GM06990 (cell line): ENCODE results near the gene PITPNM1.

Experiments
- DNase-seq: peaks from one replicate; pipeline ENCODE4 v3.0.0-alpha.2; 2011; ENCODE audit not compliant: insufficient read length; ENCODE audit errors: extremely low read depth
- H3K27me3 ChIP-seq: replicated peaks from 2 replicates; pipeline ENCODE4 v1.6.0; 2011; ENCODE audit warnings: low read length; ENCODE audit not compliant: control insufficient read depth, insufficient read depth
- H3K36me3 ChIP-seq: 2 replicates; pipeline ENCODE4 v1.5.1; 2011; ENCODE audit warnings: low read length; ENCODE audit not compliant: control insufficient read depth, insufficient read depth
- H3K4me3 ChIP-seq: replicated peaks from 2 replicates; pipeline ENCODE4 v1.5.1; 2011; ENCODE audit warnings: low read depth, mild to moderate bottlenecking, control low read depth, low read length
- CTCF ChIP-seq: IDR thresholded peaks from 2 replicates; pipeline ENCODE4 v1.5.1; 2011; ENCODE audit warnings: low read length, control low read depth, mild to moderate bottlenecking, inconsistent platforms; ENCODE audit not compliant: insufficient read depth, poor library complexity, severe bottlenecking

The PITPNM1 gene

DNA sequence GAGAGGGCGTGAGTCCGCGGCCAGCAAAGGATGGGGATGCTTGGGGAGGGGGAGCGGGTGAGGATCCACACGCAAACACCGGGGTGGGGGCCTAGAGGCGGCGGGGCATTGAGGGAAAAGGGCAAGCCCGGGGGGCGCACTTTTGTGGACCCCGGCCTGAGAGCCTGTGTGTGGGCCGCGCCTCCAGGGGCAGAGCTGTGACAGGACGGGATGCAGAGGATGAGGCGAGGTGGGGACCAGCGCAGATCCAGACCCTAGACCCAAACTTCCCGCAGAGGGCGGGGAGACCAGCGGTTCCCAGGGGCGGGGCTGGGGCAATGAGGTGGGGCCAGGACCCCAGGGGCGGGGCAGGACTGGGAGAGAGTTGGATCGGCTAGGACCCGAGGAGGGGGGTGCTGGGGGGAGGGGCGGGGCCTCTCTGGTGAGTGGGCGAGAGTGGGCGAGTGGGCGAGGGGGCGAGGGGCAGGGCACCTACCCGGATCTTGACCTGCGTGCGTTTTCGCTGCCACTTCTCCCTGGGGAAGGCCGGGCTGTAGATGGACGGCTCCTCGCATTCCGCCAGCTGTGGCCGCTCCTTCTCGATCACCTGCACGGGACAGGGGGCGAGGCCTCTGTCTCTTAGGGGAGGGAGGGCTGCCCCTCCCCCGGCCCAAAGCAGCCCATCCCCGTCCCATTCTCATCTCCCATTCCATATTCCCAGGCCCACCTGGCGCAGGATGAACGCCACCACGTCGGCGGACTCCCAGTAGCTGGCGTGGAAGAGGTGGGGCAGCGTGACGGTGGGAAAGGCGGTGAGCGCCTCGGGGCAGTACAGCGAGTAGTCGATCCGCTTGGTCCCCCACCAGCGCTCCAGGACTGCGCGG lies 10.6 kb downstream of the PITPNM1 start:
- Histone ChIP-seq H3K4me3 (no peak overlapping the region), H3K36me3 (peaks cover 64% of the 10 kb centered on the region), H3K27me3 (no peaks in the 10 kb centered on the region)
- no peak for TF ChIP-seq CTCF
- no peak for DNase-seq

DNA sequence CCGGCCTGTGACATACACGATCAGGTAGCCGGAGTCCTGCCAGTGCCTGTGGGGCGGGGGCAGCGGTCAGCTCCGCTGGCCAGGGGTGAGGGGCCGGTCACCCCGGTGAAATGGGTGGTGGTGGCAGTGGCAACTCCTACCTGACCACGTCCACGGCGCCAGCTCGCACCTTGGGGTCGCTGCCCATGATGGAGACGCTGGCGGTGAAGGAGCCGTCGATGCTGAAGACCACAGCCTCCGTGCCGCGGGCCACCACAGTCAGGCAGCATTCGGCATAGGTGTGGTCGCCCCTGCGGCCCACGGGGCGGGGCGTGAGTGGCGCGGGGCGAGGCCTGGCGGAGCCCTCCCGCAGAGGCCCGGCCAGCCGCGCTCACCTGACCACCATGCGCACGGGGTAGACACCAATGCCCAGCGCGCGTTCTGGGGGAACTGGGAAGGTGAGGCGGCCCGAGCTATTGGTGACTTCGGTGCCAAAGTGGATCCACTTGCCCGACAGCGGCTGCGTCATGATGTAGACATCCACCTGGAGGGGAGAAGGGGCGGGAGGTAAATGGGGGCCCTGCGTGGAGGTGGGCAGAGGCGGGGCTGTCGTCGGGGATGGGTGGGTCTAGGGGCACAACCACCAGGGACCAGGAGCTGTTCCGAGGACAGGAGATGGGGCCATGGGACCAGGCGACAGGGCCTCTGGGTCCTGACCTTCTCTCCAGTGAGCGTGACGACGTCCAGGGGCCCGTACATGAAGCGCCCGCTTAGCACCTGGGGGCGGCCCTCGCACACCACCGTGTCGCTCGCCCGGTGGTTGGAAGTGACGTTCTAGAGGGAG lies 11.4 kb downstream of the PITPNM1 start:
- TF ChIP-seq CTCF, result no peak
- H3K4me3 ChIP-seq, result no peak overlapping the region
- peaks cover 66% of the 10 kb centered on the region for H3K36me3 ChIP-seq

GRCh38 chr11:67492801-67493547 lies 12.2 kb downstream of the PITPNM1 start:
- peaks cover 59% of the 10 kb centered on the region for H3K36me3 ChIP-seq
- H3K4me3 ChIP-seq, result no peak overlapping the region
- DNase-seq, result peak; percentile 30
- H3K27me3 ChIP-seq, result no peaks in the 10 kb centered on the region
- TF ChIP-seq CTCF, result no peak

More for the DNA sequence above, 11.4 kb downstream of the PITPNM1 start:
- peak; percentile 23 for DNase-seq
- H3K27me3 ChIP-seq, result no peaks in the 10 kb centered on the region

DNA sequence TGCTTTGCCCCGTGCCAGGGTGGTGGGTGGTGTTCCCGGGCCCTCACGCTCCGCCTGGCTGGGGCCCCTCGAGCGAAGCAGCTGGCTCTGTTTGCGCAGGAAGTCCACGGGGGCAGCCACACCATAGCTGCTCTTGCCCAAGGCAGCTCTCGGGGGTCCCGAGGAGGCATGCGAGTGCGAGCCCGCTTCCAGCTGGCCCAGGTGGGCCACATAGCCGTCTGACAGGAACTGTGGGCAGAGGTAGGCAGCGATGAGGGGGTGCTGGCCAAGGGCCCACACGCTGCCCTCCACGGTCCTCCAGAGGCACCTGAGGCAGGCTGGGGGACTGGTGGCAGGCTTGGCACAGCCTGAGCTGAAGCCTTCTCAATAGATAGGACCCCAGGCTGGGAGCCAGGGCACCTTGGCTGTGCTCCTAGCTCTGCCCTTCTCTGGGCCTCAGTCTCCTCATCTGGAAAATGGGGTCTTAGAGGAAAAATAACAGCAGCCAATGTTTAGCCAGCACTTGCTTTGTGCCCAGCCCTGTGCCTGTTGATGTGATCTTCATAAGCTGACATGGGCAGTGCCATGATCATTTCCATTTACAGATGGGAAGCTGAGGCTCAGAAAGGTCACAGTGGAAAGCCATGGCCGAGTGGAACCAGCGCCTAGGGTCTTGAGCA lies 13.0 kb downstream of the PITPNM1 start:
- Histone ChIP-seq H3K27me3 (no peaks in the 10 kb centered on the region), H3K4me3 (no peak overlapping the region), H3K36me3 (peaks cover 51% of the 10 kb centered on the region)
- TF ChIP-seq CTCF, result no peak
- DNase-seq, result peak; percentile 11
